ENCODE measurements around the gene PADI3. TPM values are rescaled to one million over a fixed set of nuclear protein-coding genes. Genes with fewer than 3 reads are reported as not detected.

PADI3 gene
- total and polyA plus RNA-seq, 7 donors = 0.51 TPM; not detected in 6

- DNase-seq = no peak
- Histone ChIP-seq H3K9me3 (no peaks in the 10 kb centered on the region), H3K36me3 (no peaks in the 10 kb centered on the region), H3K4me3 (no peak overlapping the region), H3K27me3 (peaks cover 0 to 19% (median 0%) of the 10 kb centered on the region in 3 donors), H3K27ac (no peak overlapping the region), H3K4me1 (no peaks in the 10 kb centered on the region)
- WGBS, 2 donors = 89 to 91% methylated on average over 5 of the region's 5 CpGs
- intact Hi-C loops (cut with DNase I) = no loop called here
- TF ChIP-seq EP300 (IDR thresholded peaks at IDR 0.05) (no peak), CTCF (IDR thresholded peaks at IDR 0.05) (no peak), POLR2A (IDR thresholded peaks at IDR 0.05) (no peak)
Measured at GRCh38 chr1:17260738-17261137, 11.8 kb downstream of the PADI3 start.

GRCh38 chr1:17263936-17264335 is 15.0 kb downstream of the PADI3 start:
- intact Hi-C loops (cut with DNase I) = no loop called here
- DNase-seq = no peak
- H3K9me3 ChIP-seq = no peaks in the 10 kb centered on the region
- no peak overlapping the region for H3K27ac ChIP-seq
- no peak overlapping the region for H3K4me3 ChIP-seq
- H3K27me3 ChIP-seq = peaks cover 0 to 13% (median 0%) of the 10 kb centered on the region in 3 donors
- H3K4me1 ChIP-seq = no peaks in the 10 kb centered on the region
- no peaks in the 10 kb centered on the region for H3K36me3 ChIP-seq
- TF ChIP-seq POLR2AphosphoS5 (IDR thresholded peaks at IDR 0.05) = no peak
- no peak for TF ChIP-seq EP300 (IDR thresholded peaks at IDR 0.05)
- TF ChIP-seq POLR2A (IDR thresholded peaks at IDR 0.05) = no peak
- no peak for TF ChIP-seq CTCF (IDR thresholded peaks at IDR 0.05)

- H3K27me3 ChIP-seq = peaks cover 0 to 8% (median 0%) of the 10 kb centered on the region in 3 donors
- 86 to 96% methylated on average over 5 of the region's 5 CpGs for WGBS, 2 donors
- no peaks in the 10 kb centered on the region for H3K4me1 ChIP-seq
- H3K36me3 ChIP-seq = no peaks in the 10 kb centered on the region
- H3K27ac ChIP-seq = no peak overlapping the region
- DNase-seq = no peak
- no peaks in the 10 kb centered on the region for H3K9me3 ChIP-seq
- intact Hi-C loops (cut with DNase I) = no loop called here
- TF ChIP-seq EP300 (IDR thresholded peaks at IDR 0.05) (no peak), CTCF (IDR thresholded peaks at IDR 0.05) (no peak), POLR2AphosphoS5 (IDR thresholded peaks at IDR 0.05) (no peak), POLR2A (IDR thresholded peaks at IDR 0.05) (no peak)
- H3K4me3 ChIP-seq = no peak overlapping the region
Measured at GRCh38 chr1:17264470-17264869, 15.6 kb downstream of the PADI3 start.

GRCh38 chr1:17265162-17265561 is 16.3 kb downstream of the PADI3 start:
- intact Hi-C loops (cut with DNase I) = no loop called here
- peaks cover 0 to 2% (median 0%) of the 10 kb centered on the region in 3 donors for H3K27me3 ChIP-seq
- H3K4me3 ChIP-seq = no peak overlapping the region
- no peak for DNase-seq
- H3K36me3 ChIP-seq = no peaks in the 10 kb centered on the region
- no peaks in the 10 kb centered on the region for H3K4me1 ChIP-seq
- H3K27ac ChIP-seq = no peak overlapping the region
- H3K9me3 ChIP-seq = no peaks in the 10 kb centered on the region
- no peak for TF ChIP-seq POLR2A (IDR thresholded peaks at IDR 0.05)
- no peak for TF ChIP-seq EP300 (IDR thresholded peaks at IDR 0.05)
- TF ChIP-seq CTCF (IDR thresholded peaks at IDR 0.05) = no peak
- TF ChIP-seq POLR2AphosphoS5 (IDR thresholded peaks at IDR 0.05) = no peak
- 71 to 88% methylated on average over 2 of the region's 2 CpGs for WGBS, 2 donors

- TF ChIP-seq POLR2A (IDR thresholded peaks at IDR 0.05) = no peak
- TF ChIP-seq POLR2AphosphoS5 (IDR thresholded peaks at IDR 0.05) = no peak
- no peak for TF ChIP-seq EP300 (IDR thresholded peaks at IDR 0.05)
- TF ChIP-seq CTCF (IDR thresholded peaks at IDR 0.05) = no peak
- no peak overlapping the region for H3K27ac ChIP-seq
- no peaks in the 10 kb centered on the region for H3K9me3 ChIP-seq
- 89 to 90% methylated on average over 4 of the region's 4 CpGs for WGBS, 2 donors
- intact Hi-C loops (cut with DNase I) = no loop called here
- no peak overlapping the region for H3K4me3 ChIP-seq
- no peak for DNase-seq
- H3K27me3 ChIP-seq = no peaks in the 10 kb centered on the region
- no peaks in the 10 kb centered on the region for H3K4me1 ChIP-seq
- H3K36me3 ChIP-seq = no peaks in the 10 kb centered on the region
Measured at GRCh38 chr1:17265950-17266349, 17.1 kb downstream of the PADI3 start.
